EL (cell line): ENCODE measurements around the gene HEXD.
"Not testable (repeated sequence)": the region's sequence is repeated elsewhere in the genome, so short reads cannot be mapped to it uniquely, and the experiment has no call there.

Source experiments
- DNase-seq: peaks from one replicate; pipeline ENCODE4 v3.0.0-alpha.2; 2016

Gene HEXD

GRCh38 chr17:82397449-82398335 is 20.5 kb upstream of the HEXD start:
- no peak for DNase-seq

DNA sequence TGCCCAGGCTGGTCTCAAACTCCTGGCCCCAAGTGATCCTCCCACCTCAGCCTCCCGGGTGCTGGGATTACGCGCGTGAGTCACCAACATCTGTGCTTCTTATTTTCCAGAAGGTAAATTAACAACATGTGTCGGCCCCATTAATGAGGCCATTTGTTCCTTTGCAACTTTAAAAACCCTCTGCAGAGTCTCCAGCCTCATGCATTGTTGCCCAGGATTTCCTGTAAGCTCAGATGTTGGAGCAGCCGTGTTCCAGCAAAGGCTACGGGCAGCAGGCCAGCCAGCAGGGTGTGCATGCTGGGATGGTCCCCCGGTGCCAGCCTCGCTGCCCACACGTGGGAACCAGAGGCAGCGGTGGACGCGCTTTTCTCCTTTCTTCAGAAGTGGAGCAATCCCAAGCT is 19.1 kb upstream of the HEXD start:
- DNase-seq, result peak; percentile 55

DNA sequence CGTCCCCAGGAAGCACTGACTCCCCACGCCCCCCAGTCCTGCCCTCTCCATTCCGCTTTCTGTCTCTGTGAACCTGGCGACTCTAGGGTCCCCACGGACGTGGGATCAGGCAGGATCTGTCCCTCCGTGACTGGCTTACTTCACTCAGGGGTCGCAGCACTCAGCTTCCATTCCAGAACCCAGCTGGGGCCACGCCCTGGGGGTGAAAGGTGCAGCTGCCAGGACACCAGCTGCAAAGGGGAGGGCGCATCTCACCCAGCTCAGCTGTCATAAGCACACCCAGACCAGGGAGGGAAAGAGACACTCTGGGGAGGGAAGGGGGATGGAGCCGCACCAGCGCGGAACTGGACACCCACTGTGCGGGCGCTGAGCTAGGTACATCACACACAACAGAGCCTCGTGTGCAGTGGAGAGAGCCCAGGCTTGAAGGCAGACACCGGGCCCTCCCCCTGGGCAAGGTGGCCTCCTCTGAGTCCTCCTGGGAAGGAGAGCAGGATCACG is 18.5 kb upstream of the HEXD start:
- no peak for DNase-seq

- no peak for DNase-seq
Measured at GRCh38 chr17:82400206-82400605, 17.9 kb upstream of the HEXD start.

- DNase-seq, result no peak
Measured at GRCh38 chr17:82400830-82401229, 17.3 kb upstream of the HEXD start.

DNA sequence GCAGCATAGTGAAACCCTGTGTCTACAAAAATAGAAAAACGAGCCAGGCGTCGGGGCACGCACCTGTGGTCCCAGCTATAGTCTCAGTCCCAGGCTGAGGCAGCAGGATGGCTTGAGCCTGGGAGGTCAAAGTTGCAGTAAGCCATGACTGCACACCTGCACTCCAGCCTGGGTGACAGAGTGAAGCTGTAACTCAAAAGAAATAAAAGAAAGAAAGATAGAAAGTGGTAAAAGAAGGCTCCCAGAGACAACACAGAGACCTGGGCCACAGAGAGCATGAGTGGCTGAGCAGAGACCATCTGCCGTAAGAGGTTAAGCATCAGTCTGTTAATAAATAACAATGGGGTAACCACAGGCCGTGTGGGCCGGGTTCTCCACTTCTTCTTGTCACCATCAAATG is 15.3 kb upstream of the HEXD start:
- DNase-seq, result no peak

DNA sequence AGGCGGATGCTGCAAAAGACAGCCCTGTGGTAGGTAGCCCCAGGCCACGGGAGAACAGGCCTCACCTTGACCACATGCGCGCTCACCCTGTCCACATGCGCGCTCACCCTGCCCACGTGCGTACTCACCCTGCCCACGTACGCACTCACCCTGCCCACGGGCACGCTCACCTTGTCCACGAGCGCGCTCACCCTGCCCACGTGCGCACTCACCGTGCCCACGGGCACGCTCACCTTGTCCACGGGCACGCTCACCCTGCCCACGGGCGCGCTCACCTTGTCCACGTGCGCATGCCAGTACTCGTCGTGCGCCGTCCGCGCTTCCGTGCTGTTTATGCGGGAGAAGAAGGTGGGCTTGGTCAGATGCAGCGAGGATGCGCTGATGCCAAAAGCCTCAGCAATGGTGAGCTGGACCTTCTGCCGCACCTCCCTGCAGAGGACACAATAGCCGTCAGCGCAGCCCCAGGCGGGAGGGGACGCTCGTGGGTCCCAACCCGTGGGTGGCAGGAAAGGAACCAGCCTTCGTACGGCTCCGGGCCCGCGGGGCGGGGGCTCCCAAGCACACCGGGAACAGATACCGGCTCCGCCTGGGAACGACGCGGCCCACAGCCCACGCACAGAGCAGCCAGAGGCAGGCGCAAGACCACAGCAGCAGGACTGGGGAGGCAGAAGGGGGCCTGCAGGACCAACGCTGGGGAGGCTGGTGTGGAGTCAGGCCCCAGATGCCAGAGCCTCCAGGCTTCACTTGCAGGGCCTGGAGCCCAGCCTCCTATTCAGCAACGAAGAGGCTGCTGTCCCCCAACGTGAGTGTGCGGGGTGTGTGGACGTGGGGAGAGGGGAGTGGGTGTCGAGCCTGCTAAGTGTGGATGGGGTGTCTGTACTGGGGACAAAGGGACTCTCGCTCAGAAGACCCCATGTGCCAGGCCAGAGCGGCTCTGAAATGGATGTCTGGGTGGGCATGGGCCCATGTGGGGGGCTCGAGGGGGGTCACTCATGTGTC is 14.2 kb upstream of the HEXD start:
- DNase-seq, result no peak

DNA sequence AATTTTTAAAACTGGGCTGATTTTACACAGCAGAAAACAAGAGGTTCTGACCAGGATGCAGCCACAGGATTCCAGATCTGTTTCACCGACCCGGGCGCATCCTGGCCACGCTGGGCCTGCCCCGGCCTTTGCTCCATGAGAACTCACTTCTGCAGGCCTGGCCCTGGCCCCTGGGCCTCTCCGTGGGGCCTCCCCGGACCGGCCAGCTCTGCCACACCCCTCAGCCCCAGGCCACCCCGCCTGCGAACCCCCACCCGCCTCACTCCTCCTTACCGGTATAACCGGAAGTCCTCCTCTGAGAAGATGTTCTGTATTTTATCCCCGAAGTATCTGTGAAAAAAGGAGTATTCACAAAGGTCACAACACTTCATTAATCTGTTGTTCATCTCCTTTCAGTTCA is 13.1 kb upstream of the HEXD start:
- no peak for DNase-seq

- DNase-seq, result no peak
Measured at GRCh38 chr17:82406131-82406671, 11.9 kb upstream of the HEXD start.

GRCh38 chr17:82407255-82407654 is 10.9 kb upstream of the HEXD start:
- DNase-seq, result no peak

GRCh38 chr17:82408288-82408937 is 9.7 kb upstream of the HEXD start:
- DNase-seq, result no peak

GRCh38 chr17:82408938-82409318 is 9.2 kb upstream of the HEXD start:
- DNase-seq, result no peak

GRCh38 chr17:82410014-82410716 is 8.0 kb upstream of the HEXD start:
- DNase-seq, result no peak

DNA sequence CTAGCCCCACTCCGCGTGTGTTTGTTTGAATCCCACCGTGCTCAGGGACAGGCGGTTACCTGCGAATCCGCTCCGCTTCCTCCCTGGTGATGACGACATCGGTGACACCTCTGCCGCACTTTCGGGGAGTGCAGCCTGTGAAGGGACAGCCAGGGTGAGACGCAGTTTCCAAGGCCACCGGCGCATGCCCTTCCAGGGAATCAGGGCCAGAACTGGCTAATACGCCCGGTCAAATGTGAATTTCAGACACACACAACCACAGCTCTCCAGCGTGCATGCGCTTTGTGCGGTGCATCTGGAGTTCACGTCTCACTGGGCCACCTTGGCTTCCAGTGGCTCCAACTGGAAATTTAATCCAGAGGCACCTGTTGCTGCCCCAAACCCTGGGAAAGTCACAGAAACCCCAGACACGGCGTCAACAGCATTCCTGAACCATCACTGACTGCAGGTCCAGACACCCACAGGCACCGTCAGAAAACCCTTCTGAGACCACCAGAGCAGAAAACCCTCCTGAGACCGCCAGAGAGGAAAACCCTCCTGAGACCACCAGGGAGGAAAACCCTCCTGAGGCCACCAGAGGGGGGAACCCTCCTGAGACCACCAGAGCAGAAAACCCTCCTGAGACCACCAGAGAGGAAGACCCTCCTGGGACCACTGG is 6.6 kb upstream of the HEXD start:
- DNase-seq, result no peak

DNA sequence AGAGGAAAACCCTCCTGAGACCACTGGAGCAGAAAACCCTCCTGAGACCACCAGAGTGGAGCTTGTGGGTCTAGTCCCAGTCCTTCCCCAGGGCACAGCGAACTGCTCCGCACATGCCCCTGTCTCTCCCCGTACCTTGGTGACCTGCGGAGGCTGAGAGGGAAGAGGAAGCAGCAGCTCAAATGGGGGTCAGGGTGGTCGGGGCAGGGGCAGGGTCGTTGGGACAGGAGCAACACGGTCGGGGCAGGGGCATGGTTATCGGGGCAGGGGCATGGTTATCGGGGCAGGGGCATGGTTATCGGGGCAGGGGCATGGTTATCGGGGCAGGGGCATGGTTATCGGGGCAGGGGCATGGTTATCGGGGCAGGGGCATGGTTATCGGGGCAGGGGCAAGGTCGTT is 6.1 kb upstream of the HEXD start:
- not testable (repeated sequence) for DNase-seq

DNA sequence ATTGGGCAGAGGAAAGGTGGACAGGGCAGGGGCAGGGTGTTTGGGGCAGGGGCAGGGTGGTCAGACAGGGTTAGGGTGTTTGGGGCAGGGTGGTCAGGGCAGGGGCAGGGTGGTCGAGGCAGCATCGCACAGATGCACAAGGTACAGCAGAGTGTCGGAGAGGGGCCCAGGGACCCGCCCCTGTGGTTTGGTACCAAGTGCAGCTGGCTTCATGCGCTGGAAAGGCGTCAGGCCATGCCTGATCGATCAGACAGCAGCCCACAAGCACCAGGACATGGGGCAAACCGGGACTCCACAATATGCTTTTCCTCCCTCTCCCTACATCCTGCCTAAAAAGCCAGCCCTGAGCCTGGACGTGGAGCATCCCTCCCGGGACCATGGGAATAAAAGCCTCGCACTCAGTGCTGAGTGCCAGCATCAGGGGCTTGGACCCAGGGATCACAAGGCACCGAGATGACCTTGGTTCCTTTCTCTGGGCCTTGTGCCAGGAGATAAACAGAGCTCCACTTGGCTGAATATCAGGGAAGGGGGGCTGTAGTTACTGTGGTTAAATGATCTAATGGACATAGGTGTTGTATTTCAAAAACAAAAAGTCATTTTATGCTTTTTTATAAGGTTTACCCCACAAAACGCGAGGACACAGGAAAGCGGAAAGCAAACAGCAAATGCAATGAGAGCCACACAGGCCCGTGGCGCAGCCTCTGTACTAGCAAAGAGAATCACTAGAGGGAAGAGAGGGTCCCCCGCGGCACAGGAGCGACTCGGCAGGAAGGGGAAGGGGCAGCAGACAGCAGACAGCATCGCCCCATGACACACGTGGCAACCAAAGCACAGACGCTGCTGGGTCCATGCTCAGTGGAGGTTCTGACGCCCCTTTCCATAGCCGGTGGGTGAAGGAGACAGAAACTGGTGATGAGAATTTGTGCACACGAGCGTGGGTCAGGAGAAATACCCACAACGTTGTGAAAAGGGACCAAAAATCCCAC is 5.3 kb upstream of the HEXD start:
- no peak for DNase-seq

GRCh38 chr17:82414548-82415281 is 3.4 kb upstream of the HEXD start:
- peak; percentile 63 for DNase-seq

DNA sequence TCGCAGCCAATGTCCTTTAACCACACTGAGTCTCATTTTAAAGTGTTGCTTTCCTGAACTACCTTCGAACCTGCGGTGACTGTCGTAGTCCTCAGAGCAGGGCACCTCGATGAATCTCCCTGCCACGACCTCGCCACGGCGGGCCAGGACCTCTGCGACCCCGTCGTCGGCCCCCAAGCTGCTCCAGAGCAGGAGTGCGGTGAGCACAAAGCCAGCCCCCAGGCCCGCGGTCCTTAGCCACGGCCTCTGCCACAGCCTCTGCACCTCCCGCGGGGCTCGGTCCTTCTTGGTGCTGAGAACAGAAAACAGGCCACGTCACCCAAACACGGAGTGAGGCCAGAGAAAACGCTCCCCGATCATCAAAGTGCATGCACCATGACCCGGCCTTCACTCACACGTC is 2.8 kb upstream of the HEXD start:
- DNase-seq, result no peak

GRCh38 chr17:82415786-82416185 is 2.4 kb upstream of the HEXD start:
- DNase-seq, result no peak

DNA sequence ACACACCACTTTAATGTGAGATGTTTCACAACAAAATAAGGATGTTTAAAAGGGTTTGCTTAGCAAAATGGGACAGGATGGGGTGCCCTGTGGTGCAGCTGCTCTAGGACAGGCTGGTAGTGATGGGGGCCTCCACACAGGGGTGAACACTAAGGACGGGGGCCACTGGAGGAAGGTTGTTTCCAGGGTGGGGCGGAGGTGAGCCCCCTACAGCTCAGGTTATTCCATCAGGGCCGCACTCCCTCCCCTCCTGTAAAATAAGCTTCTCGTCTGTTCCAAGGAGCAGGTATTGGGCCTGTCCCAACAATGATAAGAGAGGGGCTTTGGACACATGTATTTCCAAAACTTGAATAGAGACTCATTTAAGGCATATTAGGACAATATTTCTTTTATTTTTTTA is 1.9 kb upstream of the HEXD start:
- DNase-seq, result no peak
